Measurements from ENCODE around the gene TMPRSS9. TPM values are rescaled to one million over a fixed set of nuclear protein-coding genes. Genes with fewer than 3 reads are reported as not detected.

Gene TMPRSS9
- total and polyA plus RNA-seq, 2 of the 13 experiments (the other 11 are each of a cell fraction or from before 2014, with no cell fraction given), result 2.5 to 5.2 TPM

- TF ChIP-seq DRAP1 (CRISPR knock-in tag; IDR thresholded peaks at IDR 0.05), result peak; percentile 32; the same call in 1 of the 2 replicates
- TF ChIP-seq ZNF34 (CRISPR knock-in tag; IDR thresholded peaks at IDR 0.05; ENCODE audit: borderline replicate concordance), result 0 out of 2 replicates have a peak, but pooled peaks have one; percentile 71
- TF ChIP-seq ZNF136 (CRISPR knock-in tag; IDR thresholded peaks at IDR 0.05; ENCODE audit: low read depth), result peak; percentile 92; the same call in 1 of the 2 replicates
- 0 out of 2 replicates have a peak, but pooled peaks have one; percentile 39 for TF ChIP-seq ZNF180 (CRISPR knock-in tag; IDR thresholded peaks at IDR 0.05; ENCODE audit: borderline replicate concordance, low read depth)
- TF ChIP-seq ZSCAN5A (CRISPR knock-in tag; IDR thresholded peaks at IDR 0.05; ENCODE audit: borderline replicate concordance), result peak; percentile 60; the same call in 1 of the 2 replicates
- peak; percentile 88; the same call in 1 of the 2 replicates for TF ChIP-seq YEATS4 (CRISPR knock-in tag; IDR thresholded peaks at IDR 0.05; ENCODE audit: borderline replicate concordance)
- TF ChIP-seq HOXA5 (CRISPR knock-in tag; IDR thresholded peaks at IDR 0.05), result peak; percentile 47; the same call in 1 of the 2 replicates
- TF ChIP-seq CBFB (CRISPR knock-in tag; IDR thresholded peaks at IDR 0.05), result peak; percentile 89
- TF ChIP-seq ZSCAN21 (CRISPR knock-in tag; IDR thresholded peaks at IDR 0.05; ENCODE audit: borderline replicate concordance), result peak; percentile 59; the same call in 1 of the 2 replicates
- no peak for TF ChIP-seq MLX (CRISPR knock-in tag; IDR thresholded peaks at IDR 0.05)
- TF ChIP-seq NCOA1 (CRISPR knock-in tag; IDR thresholded peaks at IDR 0.05), result peak; percentile 54; the same call in 1 of the 2 replicates
- 0 out of 2 replicates have a peak, but pooled peaks have one; percentile 87 for TF ChIP-seq ZSCAN12 (CRISPR knock-in tag; IDR thresholded peaks at IDR 0.05)
- TF ChIP-seq ZNF724P (CRISPR knock-in tag; IDR thresholded peaks at IDR 0.05; ENCODE audit: borderline replicate concordance), result peak; percentile 56; the same call in 1 of the 2 replicates
- TF ChIP-seq ZNF451 (CRISPR knock-in tag; IDR thresholded peaks at IDR 0.05), result no peak
- TF ChIP-seq RAD21 (CRISPR knock-in tag; IDR thresholded peaks at IDR 0.05), result peak; percentile 62; the same call in 1 of the 2 replicates
- peak; percentile 81; the same call in 1 of the 2 replicates for TF ChIP-seq ZFP82 (CRISPR knock-in tag; IDR thresholded peaks at IDR 0.05; ENCODE audit: borderline replicate concordance)
- peak; percentile 57 for TF ChIP-seq ASH2L (IDR thresholded peaks at IDR 0.05; ENCODE audit: insufficient read length, low read depth, low read length)
- 0 out of 2 replicates have a peak, but pooled peaks have one; percentile 36 for TF ChIP-seq ZNF792 (CRISPR knock-in tag; IDR thresholded peaks at IDR 0.05)
- TF ChIP-seq TP53 (CRISPR knock-in tag; conservative IDR thresholded peaks at IDR 0.05), result peak; percentile 45; the same call in 1 of the 2 replicates
- peak; percentile 92 for TF ChIP-seq HIVEP1 (CRISPR knock-in tag; IDR thresholded peaks at IDR 0.05)
- TF ChIP-seq EEA1 (CRISPR knock-in tag; IDR thresholded peaks at IDR 0.05; ENCODE audit: borderline replicate concordance), result no peak
- TF ChIP-seq FOXA3 (CRISPR knock-in tag; IDR thresholded peaks at IDR 0.05), result peak; percentile 55
- TF ChIP-seq FOSL2 (CRISPR knock-in tag; IDR thresholded peaks at IDR 0.05), result peak; percentile 33; the same call in 1 of the 2 replicates
- no peak for TF ChIP-seq SP2 (CRISPR knock-in tag; IDR thresholded peaks at IDR 0.05)
- TF ChIP-seq ZGPAT (CRISPR knock-in tag; IDR thresholded peaks at IDR 0.05), result peak; percentile 92
Observed at GRCh38 chr19:2462635-2463421, 102.8 kb downstream of the TMPRSS9 start (continued).
